Common myeloid progenitor, CD34-positive (primary cell): ENCODE measurements around the gene ARHGAP35.
"Not testable (repeated sequence)": the region's sequence is repeated elsewhere in the genome, so short reads cannot be mapped to it uniquely, and the experiment has no call there.

ENCODE experiments used
- CTCF ChIA-PET: fragments of 350-600 bp; sonication (Branson Sonifier 250); formaldehyde crosslinking; loops from one replicate; lab custom pipeline; 2021; ENCODE audit warnings: antibody characterized with exemption; lab: Charles Lee
- POLR2A ChIA-PET: fragments of 350-600 bp; sonication (Branson Sonifier 250); formaldehyde crosslinking; loops from one replicate; lab custom pipeline; 2021; ENCODE audit warnings: antibody characterized with exemption; lab: Charles Lee
- DNase-seq, 3 donors: peaks; one replicate each; pipeline versions ENCODE4 v3.0.0 to v3.0.0-alpha.2; 2013
- H3K27ac ChIP-seq, 2 experiments: 1 replicate in 1 of 2; 2 replicates in 1 of 2; pipeline ENCODE4 v1.7.0; 2013; ENCODE audit warnings: inconsistent platforms in 2 of 2, low read length in 2 of 2, mild to moderate bottlenecking in 2 of 2, low read depth in 1 of 2, moderate library complexity in 1 of 2; ENCODE audit not compliant: severe bottlenecking in 2 of 2, insufficient read depth in 1 of 2, poor library complexity in 1 of 2
- H3K27me3 ChIP-seq, 5 experiments: replicated peaks in 2 of 5; 1 replicate in 3 of 5; 2 replicates in 2 of 5; pipeline versions ENCODE4 v1.6.1 to v1.7.0; 2013; ENCODE audit warnings: low read length in 4 of 5, mild to moderate bottlenecking in 2 of 5, moderate library complexity in 2 of 5, inconsistent platforms in 1 of 5; ENCODE audit not compliant: insufficient read depth in 5 of 5, control insufficient read depth in 4 of 5
- H3K36me3 ChIP-seq, 4 experiments: 1 replicate in 2 of 4; 2 replicates in 2 of 4; pipeline versions ENCODE4 v1.6.1 to v1.7.0; 2013; ENCODE audit warnings: low read length in 3 of 4, control low read depth in 1 of 4, mild to moderate bottlenecking in 1 of 4; ENCODE audit not compliant: control insufficient read depth in 4 of 4, insufficient read depth in 4 of 4
- H3K4me1 ChIP-seq, 4 experiments: 1 replicate in 3 of 4; 2 replicates in 1 of 4; pipeline versions ENCODE4 v1.6.1 to v1.7.1; 2013; ENCODE audit warnings: low read length in 3 of 4, mild to moderate bottlenecking in 3 of 4, control low read depth in 1 of 4, inconsistent platforms in 1 of 4, moderate library complexity in 1 of 4; ENCODE audit not compliant: control insufficient read depth in 4 of 4, insufficient read depth in 4 of 4; ENCODE audit errors: control extremely low read depth in 1 of 4
- H3K4me3 ChIP-seq, 7 experiments: 1 replicate in 4 of 7; 2 replicates in 3 of 7; pipeline versions ENCODE4 v1.5.1 to v1.7.0; 2013; ENCODE audit warnings: mild to moderate bottlenecking in 7 of 7, low read length in 6 of 7, moderate library complexity in 6 of 7, inconsistent platforms in 2 of 7, low read depth in 2 of 7, control low read depth in 1 of 7; ENCODE audit not compliant: insufficient read depth in 4 of 7, control insufficient read depth in 1 of 7; ENCODE audit errors: extremely low read depth in 1 of 7
- H3K9me3 ChIP-seq, 5 experiments: 1 replicate in 4 of 5; 2 replicates in 1 of 5; pipeline versions ENCODE4 v1.6.1 to v1.7.1; 2013; ENCODE audit warnings: low read length in 4 of 5, mild to moderate bottlenecking in 2 of 5, inconsistent platforms in 1 of 5, low read depth in 1 of 5, moderate library complexity in 1 of 5; ENCODE audit not compliant: control insufficient read depth in 4 of 5, insufficient read depth in 2 of 5; ENCODE audit errors: control extremely low read depth in 1 of 5
- WGBS: methylation state at CpG from one replicate; pipeline ENCODE4 v1.1.5; 2013; ENCODE audit not compliant: insufficient coverage; 5-methylcytosine and 5-hydroxymethylcytosine counted together

ARHGAP35 gene

DNA sequence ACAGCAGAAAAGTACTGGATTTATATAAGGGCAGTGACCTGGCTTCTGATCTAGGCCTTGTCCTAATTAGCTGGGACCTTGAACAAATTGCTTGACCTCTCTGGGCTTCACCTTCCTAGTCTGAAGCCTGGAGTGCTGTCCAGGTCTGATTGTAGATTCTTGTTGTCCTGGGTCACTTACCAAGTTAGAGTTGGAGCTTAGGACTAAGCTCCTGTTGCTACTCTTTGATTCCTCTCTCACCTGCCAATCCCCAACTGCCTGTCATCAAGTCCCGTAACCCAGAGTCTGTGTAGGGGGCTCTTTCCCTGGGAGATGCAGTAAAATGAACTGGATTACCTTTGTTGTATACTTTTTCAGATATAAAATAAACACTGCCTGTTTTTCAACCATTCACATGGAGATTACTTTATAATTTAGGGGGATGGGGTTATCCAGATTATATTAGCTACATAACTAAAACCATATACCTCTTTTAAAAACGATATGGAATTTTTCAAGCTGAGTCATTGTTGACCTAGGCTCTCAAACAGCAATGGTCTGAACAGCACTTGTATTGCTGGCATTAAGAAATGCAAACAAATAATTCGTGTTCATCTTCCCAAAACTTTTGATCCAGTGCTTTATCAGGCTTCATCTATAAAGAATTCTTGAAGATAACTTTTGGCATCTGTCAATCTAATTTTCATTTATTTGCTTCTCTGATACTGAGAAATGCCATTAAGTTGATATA lies 5.8 kb downstream of the ARHGAP35 start:
- Histone ChIP-seq H3K27ac (peak overlapping the region in 1 of 2 experiments; percentile 10), H3K4me1 (peaks cover 8 to 43% (median 31%) of the 10 kb centered on the region in 4 experiments), H3K9me3 (no peaks in the 10 kb centered on the region), H3K27me3 (no peaks in the 10 kb centered on the region), H3K36me3 (peaks cover 0 to 3% (median 1%) of the 10 kb centered on the region in 4 experiments), H3K4me3 (no peak overlapping the region)
- CTCF ChIA-PET, result interaction anchor here (1.2 kb wide), 1 partner anchor 18 kb away, joined by 3 read pairs; no protein-coding TSS in a partner anchor
- no peak for DNase-seq
- WGBS, result 0% methylated on average over 1 of the region's 3 CpGs
- POLR2A ChIA-PET, result interaction anchor here (1.0 kb wide), 1 partner anchor 16 kb away, joined by 4 read pairs; the partner anchor contains the start of gene AP2S1

DNA sequence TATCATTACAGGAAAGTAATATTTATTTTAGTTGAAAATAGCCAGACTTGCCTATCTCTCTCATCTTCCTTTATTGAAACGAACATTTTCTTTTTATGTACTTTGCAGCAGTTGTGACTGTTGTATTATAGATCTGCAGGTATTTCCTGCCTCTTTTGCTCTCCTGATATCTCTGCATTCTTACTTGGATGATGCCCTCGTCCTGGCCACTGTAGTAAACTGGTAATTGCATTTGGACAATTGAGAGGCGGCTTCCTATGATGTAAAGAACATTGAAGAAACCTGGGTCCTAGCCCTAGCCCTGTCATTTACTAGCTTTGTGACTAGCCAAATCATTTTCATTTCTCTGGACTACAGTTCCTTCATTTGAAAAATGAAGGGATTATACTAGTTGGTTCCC lies 6.4 kb downstream of the ARHGAP35 start:
- Histone ChIP-seq H3K4me3 (no peak overlapping the region), H3K9me3 (no peaks in the 10 kb centered on the region), H3K27ac (no peak overlapping the region), H3K4me1 (peaks cover 5 to 37% (median 25%) of the 10 kb centered on the region in 4 experiments), H3K27me3 (no peaks in the 10 kb centered on the region), H3K36me3 (peaks cover 0 to 3% (median 1%) of the 10 kb centered on the region in 4 experiments)
- WGBS, result 100% methylated on average over 1 of the region's 3 CpGs
- DNase-seq, result no peak
- CTCF ChIA-PET, result interaction anchor here (1.2 kb wide), 1 partner anchor 17 kb away, joined by 3 read pairs; no protein-coding TSS in a partner anchor
- POLR2A ChIA-PET, result interaction anchor here (1.0 kb wide), 1 partner anchor 16 kb away, joined by 4 read pairs; the partner anchor contains the start of gene AP2S1

- Histone ChIP-seq H3K27me3 (no peaks in the 10 kb centered on the region), H3K9me3 (no peaks in the 10 kb centered on the region), H3K27ac (no peak overlapping the region), H3K4me3 (no peak overlapping the region), H3K4me1 (peaks cover 3 to 26% (median 15%) of the 10 kb centered on the region in 4 experiments), H3K36me3 (peaks cover 0 to 6% (median 1%) of the 10 kb centered on the region in 4 experiments)
- POLR2A ChIA-PET, result interaction anchor here (0.6 kb wide), 1 partner anchor 167 kb away, joined by 4 read pairs; no protein-coding TSS in a partner anchor
- WGBS, result 96% methylated on average over 3 of the region's 4 CpGs
- CTCF ChIA-PET, result interaction anchor here (0.7 to 1.0 kb wide), 3 partner anchors 9 to 122 kb away, joined by 3 to 4 read pairs (median 3); no protein-coding TSS in a partner anchor
- no peak for DNase-seq
These were observed 7.4 kb downstream of the ARHGAP35 start for GRCh38 chr19:46868025-46868802.

DNA sequence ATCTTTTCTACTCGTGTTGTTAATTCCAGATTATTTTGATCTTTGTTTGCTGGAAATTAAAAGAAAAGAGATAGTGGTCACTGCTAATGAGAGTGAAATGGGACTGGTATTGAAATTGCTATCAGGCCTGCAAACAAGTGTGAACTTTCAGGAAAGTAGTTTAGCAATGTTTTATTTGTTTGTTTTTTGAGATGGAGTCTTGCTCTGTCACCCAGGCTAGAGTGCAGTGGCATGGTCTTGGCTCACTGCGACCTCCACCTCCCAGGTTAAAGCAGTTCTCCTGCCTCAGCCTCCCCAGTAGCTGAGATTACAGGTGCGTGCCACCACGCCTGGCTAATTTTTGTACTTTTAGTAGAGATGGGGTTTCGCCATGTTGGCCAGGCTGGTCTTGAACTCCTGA lies 10.4 kb downstream of the ARHGAP35 start:
- H3K27ac ChIP-seq, CTCF ChIA-PET, DNase-seq, H3K27me3 ChIP-seq, H3K36me3 ChIP-seq, H3K9me3 ChIP-seq, POLR2A ChIA-PET, H3K4me3 ChIP-seq: not testable (repeated sequence)
- peaks cover 3 to 13% (median 6%) of the 10 kb centered on the region in 4 experiments for H3K4me1 ChIP-seq
- WGBS, result 93% methylated on average over 3 of the region's 5 CpGs

GRCh38 chr19:46872967-46873366 lies 12.2 kb downstream of the ARHGAP35 start:
- no peak for DNase-seq
- Histone ChIP-seq H3K36me3 (peaks cover 0 to 6% (median 0%) of the 10 kb centered on the region in 4 experiments), H3K27ac (no peak overlapping the region), H3K9me3 (no peaks in the 10 kb centered on the region), H3K4me3 (no peak overlapping the region), H3K4me1 (no peaks in the 10 kb centered on the region), H3K27me3 (no peaks in the 10 kb centered on the region)
- ChIA-PET POLR2A (no interaction called here), CTCF (interaction anchor here (0.7 kb wide), 1 partner anchor 23 kb away, joined by 3 read pairs; no protein-coding TSS in a partner anchor)
- WGBS, result 88% methylated on average over 3 of the region's 4 CpGs

- Histone ChIP-seq H3K4me1 (no peaks in the 10 kb centered on the region), H3K27ac (no peak overlapping the region)
- CTCF ChIA-PET, result no interaction called here
These were observed 14.4 kb downstream of the ARHGAP35 start for GRCh38 chr19:46875234-46875633.

More at GRCh38 chr19:46875234-46875633, 14.4 kb downstream of the ARHGAP35 start:
- Histone ChIP-seq H3K4me3 (no peak overlapping the region), H3K27me3 (no peaks in the 10 kb centered on the region), H3K36me3 (peaks cover 0 to 6% (median under 1%) of the 10 kb centered on the region in 4 experiments), H3K9me3 (no peaks in the 10 kb centered on the region)
- WGBS, result 100% methylated on average over 1 of the region's 4 CpGs
- DNase-seq, result no peak
- POLR2A ChIA-PET, result no interaction called here
